ENCODE measurements around the gene DPAGT1.

The DPAGT1 gene

DNA sequence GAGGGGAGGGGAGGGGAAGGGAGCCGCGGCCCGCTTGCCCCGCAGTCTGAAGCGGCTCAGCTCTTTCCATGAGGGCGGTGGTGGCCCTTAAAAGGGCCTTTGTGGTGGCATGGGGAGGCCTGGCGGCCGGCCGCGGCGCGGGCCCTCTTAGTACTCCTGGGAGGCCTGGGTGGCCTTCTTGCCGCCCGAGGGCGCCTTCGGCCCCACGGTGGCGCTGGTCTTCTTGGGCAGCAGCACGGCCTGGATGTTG, 6.9 kb downstream of the DPAGT1 start:
- no peaks in the 10 kb centered on the region for H3K4me1 ChIP-seq (ENCODE audit: control insufficient read depth, insufficient read depth, low read length)
- H3K9me3 ChIP-seq (ENCODE audit: control insufficient read depth, insufficient read depth, low read depth, low read length), result no peaks in the 10 kb centered on the region
- ChIA-PET CTCF (interaction anchor here (1.1 kb wide), 1 partner anchor 51 kb away, joined by 4 read pairs; no protein-coding TSS in a partner anchor), POLR2A (interaction anchor here (0.7 to 4.0 kb wide), 27 partner anchors 9 to 302 kb away, joined by 3 to 65 read pairs (median 4); partner anchors contain the start of genes BCL9L, C2CD2L, HINFP and HMBS)
- peak overlapping the region; percentile 98 for H3K4me3 ChIP-seq (ENCODE audit: low read depth, low read length)
- peak overlapping the region; percentile 82 for H3K27ac ChIP-seq (ENCODE audit: extremely low read depth, low read depth, low read length)
- TF ChIP-seq REPIN1 (tag by site-specific recombination; IDR thresholded peaks at IDR 0.05; ENCODE audit: low read depth) (no peak), ZBTB8A (tag by site-specific recombination; IDR thresholded peaks at IDR 0.05) (peak; percentile 53; the same call in 1 of the 2 replicates)
- TF ChIP-seq, protein P1, sequence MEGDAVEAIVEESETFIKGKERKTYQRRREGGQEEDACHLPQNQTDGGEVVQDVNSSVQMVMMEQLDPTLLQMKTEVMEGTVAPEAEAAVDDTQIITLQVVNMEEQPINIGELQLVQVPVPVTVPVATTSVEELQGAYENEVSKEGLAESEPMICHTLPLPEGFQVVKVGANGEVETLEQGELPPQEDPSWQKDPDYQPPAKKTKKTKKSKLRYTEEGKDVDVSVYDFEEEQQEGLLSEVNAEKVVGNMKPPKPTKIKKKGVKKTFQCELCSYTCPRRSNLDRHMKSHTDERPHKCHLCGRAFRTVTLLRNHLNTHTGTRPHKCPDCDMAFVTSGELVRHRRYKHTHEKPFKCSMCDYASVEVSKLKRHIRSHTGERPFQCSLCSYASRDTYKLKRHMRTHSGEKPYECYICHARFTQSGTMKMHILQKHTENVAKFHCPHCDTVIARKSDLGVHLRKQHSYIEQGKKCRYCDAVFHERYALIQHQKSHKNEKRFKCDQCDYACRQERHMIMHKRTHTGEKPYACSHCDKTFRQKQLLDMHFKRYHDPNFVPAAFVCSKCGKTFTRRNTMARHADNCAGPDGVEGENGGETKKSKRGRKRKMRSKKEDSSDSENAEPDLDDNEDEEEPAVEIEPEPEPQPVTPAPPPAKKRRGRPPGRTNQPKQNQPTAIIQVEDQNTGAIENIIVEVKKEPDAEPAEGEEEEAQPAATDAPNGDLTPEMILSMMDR (tag by site-specific recombination; IDR thresholded peaks at IDR 0.05), result 0 out of 2 replicates have a peak, but pooled peaks have one; percentile 89
- peaks cover 0 to 72% of the 10 kb centered on the region in 2 experiments; a peak in 1 of 3 replicates for H3K36me3 ChIP-seq (ENCODE audit: control insufficient read depth in 2 of 2, insufficient read depth in 1 of 2, low read length in 2 of 2)

DNA sequence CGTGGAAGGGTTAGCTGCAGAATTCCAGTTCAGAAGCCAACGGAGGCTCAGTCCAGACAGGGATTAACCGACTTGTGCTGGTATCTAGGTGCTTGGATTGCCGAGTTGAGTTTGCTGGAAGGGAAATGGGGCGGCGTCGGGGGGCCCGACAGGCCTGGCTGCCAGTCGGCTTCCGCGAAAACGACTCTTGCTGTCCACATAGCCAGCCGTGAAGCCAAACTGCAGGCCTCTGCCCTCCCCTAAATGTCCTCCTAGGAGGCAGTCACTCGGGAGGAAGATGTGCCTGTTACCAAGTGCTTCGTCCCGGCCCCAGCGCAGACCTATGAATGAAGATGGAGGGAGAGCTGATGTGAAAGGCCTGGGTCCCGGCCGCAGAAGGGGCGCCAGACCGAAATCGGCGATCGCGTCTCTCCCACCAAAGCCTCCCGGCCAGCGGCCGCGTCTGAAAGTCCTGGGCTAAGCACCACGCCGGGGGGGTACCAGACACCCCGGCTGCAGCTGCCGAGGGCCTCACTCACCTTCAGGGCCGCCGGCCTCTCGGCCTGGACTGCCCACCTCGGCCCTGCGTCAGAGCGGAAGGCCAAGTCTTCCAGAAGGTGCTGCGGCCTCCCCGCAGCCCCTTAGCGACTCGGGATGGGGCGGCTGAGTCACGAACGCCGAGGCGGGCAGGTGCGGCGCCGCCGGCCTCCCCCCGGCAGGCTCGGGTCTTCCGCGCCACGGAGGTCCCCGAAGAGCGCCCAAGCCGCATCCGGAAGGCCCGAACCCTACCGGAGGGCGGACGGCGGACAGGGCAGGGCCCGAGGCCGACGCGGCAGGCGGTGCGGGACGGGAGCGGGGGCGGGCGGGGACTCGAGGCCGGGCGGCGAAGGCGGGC, 7.5 kb downstream of the DPAGT1 start:
- Histone ChIP-seq H3K4me1 (ENCODE audit: control insufficient read depth, insufficient read depth, low read length) (no peaks in the 10 kb centered on the region), H3K4me3 (ENCODE audit: low read depth, low read length) (peak overlapping the region; percentile 98), H3K27ac (ENCODE audit: extremely low read depth, low read depth, low read length) (peak overlapping the region; percentile 82), H3K36me3 (ENCODE audit: control insufficient read depth in 2 of 2, insufficient read depth in 1 of 2, low read length in 2 of 2) (peaks cover 0 to 78% of the 10 kb centered on the region in 2 experiments; a peak in 1 of 3 replicates), H3K9me3 (ENCODE audit: control insufficient read depth, insufficient read depth, low read depth, low read length) (no peaks in the 10 kb centered on the region)
- POLR2A ChIA-PET, result interaction anchor here (0.7 to 4.0 kb wide), 27 partner anchors 8 to 302 kb away, joined by 3 to 65 read pairs (median 4); partner anchors contain the start of genes BCL9L, C2CD2L, DPAGT1 and HINFP
- CTCF ChIA-PET, result interaction anchor here (0.7 to 1.1 kb wide), 2 partner anchors 52 to 227 kb away, joined by 3 to 4 read pairs; no protein-coding TSS in a partner anchor
- TF ChIP-seq ZBTB17 (tag by site-specific recombination; IDR thresholded peaks at IDR 0.05), result peak; percentile 82
- TF ChIP-seq ZNF837 (tag by site-specific recombination; IDR thresholded peaks at IDR 0.05), result 0 out of 2 replicates have a peak, but pooled peaks have one; percentile 57
- TF ChIP-seq ZFP37 (tag by site-specific recombination; IDR thresholded peaks at IDR 0.05), result 0 out of 2 replicates have a peak, but pooled peaks have one; percentile 39
- no peak for TF ChIP-seq TRIM28 (IDR thresholded peaks at IDR 0.05; ENCODE audit: borderline replicate concordance, low read length)
- peak; percentile 19; the same call in 1 of the 2 replicates for TF ChIP-seq SP2 (tag by site-specific recombination; IDR thresholded peaks at IDR 0.05)
- no peak for TF ChIP-seq ZNF747 (tag by site-specific recombination; IDR thresholded peaks at IDR 0.05)
- TF ChIP-seq, protein P2, sequence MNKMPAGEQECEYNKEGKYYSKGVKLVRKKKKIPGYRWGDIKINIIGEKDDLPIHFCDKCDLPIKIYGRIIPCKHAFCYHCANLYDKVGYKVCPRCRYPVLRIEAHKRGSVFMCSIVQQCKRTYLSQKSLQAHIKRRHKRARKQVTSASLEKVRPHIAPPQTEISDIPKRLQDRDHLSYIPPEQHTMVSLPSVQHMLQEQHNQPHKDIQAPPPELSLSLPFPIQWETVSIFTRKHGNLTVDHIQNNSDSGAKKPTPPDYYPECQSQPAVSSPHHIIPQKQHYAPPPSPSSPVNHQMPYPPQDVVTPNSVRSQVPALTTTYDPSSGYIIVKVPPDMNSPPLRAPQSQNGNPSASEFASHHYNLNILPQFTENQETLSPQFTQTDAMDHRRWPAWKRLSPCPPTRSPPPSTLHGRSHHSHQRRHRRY (tag by site-specific recombination; IDR thresholded peaks at IDR 0.05), result peak; percentile 86; the same call in 1 of the 2 replicates
- no peak for TF ChIP-seq REPIN1 (tag by site-specific recombination; IDR thresholded peaks at IDR 0.05; ENCODE audit: low read depth)
- TF ChIP-seq, protein P3, sequence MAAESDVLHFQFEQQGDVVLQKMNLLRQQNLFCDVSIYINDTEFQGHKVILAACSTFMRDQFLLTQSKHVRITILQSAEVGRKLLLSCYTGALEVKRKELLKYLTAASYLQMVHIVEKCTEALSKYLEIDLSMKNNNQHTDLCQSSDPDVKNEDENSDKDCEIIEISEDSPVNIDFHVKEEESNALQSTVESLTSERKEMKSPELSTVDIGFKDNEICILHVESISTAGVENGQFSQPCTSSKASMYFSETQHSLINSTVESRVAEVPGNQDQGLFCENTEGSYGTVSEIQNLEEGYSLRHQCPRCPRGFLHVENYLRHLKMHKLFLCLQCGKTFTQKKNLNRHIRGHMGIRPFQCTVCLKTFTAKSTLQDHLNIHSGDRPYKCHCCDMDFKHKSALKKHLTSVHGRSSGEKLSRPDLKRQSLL (tag by site-specific recombination; IDR thresholded peaks at IDR 0.05), result no peak
- no peak for TF ChIP-seq SCRT1 (tag by site-specific recombination; IDR thresholded peaks at IDR 0.05; ENCODE audit: borderline replicate concordance)
- TF ChIP-seq ZNF501 (tag by site-specific recombination; IDR thresholded peaks at IDR 0.05), result no peak
- peak; percentile 25; the same call in 1 of the 2 replicates for TF ChIP-seq ZNF394 (tag by site-specific recombination; IDR thresholded peaks at IDR 0.05; ENCODE audit: borderline replicate concordance)
- TF ChIP-seq, protein P4, sequence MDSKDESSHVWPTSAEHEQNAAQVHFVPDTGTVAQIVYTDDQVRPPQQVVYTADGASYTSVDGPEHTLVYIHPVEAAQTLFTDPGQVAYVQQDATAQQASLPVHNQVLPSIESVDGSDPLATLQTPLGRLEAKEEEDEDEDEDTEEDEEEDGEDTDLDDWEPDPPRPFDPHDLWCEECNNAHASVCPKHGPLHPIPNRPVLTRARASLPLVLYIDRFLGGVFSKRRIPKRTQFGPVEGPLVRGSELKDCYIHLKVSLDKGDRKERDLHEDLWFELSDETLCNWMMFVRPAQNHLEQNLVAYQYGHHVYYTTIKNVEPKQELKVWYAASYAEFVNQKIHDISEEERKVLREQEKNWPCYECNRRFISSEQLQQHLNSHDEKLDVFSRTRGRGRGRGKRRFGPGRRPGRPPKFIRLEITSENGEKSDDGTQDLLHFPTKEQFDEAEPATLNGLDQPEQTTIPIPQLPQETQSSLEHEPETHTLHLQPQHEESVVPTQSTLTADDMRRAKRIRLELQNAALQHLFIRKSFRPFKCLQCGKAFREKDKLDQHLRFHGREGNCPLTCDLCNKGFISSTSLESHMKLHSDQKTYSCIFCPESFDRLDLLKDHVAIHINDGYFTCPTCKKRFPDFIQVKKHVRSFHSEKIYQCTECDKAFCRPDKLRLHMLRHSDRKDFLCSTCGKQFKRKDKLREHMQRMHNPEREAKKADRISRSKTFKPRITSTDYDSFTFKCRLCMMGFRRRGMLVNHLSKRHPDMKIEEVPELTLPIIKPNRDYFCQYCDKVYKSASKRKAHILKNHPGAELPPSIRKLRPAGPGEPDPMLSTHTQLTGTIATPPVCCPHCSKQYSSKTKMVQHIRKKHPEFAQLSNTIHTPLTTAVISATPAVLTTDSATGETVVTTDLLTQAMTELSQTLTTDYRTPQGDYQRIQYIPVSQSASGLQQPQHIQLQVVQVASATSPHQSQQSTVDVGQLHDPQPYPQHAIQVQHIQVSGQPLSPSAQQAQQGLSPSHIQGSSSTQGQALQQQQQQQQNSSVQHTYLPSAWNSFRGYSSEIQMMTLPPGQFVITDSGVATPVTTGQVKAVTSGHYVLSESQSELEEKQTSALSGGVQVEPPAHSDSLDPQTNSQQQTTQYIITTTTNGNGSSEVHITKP (tag by site-specific recombination; IDR thresholded peaks at IDR 0.05), result no peak
- TF ChIP-seq, protein P5, sequence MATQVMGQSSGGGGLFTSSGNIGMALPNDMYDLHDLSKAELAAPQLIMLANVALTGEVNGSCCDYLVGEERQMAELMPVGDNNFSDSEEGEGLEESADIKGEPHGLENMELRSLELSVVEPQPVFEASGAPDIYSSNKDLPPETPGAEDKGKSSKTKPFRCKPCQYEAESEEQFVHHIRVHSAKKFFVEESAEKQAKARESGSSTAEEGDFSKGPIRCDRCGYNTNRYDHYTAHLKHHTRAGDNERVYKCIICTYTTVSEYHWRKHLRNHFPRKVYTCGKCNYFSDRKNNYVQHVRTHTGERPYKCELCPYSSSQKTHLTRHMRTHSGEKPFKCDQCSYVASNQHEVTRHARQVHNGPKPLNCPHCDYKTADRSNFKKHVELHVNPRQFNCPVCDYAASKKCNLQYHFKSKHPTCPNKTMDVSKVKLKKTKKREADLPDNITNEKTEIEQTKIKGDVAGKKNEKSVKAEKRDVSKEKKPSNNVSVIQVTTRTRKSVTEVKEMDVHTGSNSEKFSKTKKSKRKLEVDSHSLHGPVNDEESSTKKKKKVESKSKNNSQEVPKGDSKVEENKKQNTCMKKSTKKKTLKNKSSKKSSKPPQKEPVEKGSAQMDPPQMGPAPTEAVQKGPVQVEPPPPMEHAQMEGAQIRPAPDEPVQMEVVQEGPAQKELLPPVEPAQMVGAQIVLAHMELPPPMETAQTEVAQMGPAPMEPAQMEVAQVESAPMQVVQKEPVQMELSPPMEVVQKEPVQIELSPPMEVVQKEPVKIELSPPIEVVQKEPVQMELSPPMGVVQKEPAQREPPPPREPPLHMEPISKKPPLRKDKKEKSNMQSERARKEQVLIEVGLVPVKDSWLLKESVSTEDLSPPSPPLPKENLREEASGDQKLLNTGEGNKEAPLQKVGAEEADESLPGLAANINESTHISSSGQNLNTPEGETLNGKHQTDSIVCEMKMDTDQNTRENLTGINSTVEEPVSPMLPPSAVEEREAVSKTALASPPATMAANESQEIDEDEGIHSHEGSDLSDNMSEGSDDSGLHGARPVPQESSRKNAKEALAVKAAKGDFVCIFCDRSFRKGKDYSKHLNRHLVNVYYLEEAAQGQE (tag by site-specific recombination; IDR thresholded peaks at IDR 0.05), result 0 out of 2 replicates have a peak, but pooled peaks have one; percentile 25
- TF ChIP-seq, protein P1 (tag by site-specific recombination; IDR thresholded peaks at IDR 0.05), result peak; percentile 14; the same call in 1 of the 2 replicates
